Spinal cord (tissue), 10 donors: ENCODE results near the gene ARHGAP21. TPM values are rescaled to one million over a fixed set of nuclear protein-coding genes. Genes with fewer than 3 reads are reported as not detected.
"Not testable (repeated sequence)": the region's sequence is repeated elsewhere in the genome, so short reads cannot be mapped to it uniquely, and the experiment has no call there.

ENCODE experiments used
- DNase-seq, 6 donors: peaks; one replicate each; pipeline versions ENCODE4 v3.0.0 to v3.0.0-alpha.2; 2013 to 2015; ENCODE audit warnings: low spot score in 6 of 6, low read depth in 4 of 6
- H3K27ac ChIP-seq: one replicate; pipeline ENCODE4 v1.5.1; 2013; ENCODE audit warnings: low read depth, low read length, control low read depth
- H3K27me3 ChIP-seq: one replicate; pipeline ENCODE4 v1.6.1; 2013; ENCODE audit warnings: low read length; ENCODE audit not compliant: control insufficient read depth, insufficient read depth
- H3K36me3 ChIP-seq: one replicate; pipeline ENCODE4 v1.6.1; 2013; ENCODE audit warnings: low read length; ENCODE audit not compliant: control insufficient read depth, insufficient read depth
- H3K4me1 ChIP-seq: one replicate; pipeline ENCODE4 v1.6.1; 2013; ENCODE audit warnings: low read length; ENCODE audit not compliant: control insufficient read depth, insufficient read depth
- H3K4me3 ChIP-seq: one replicate; pipeline ENCODE4 v1.5.1; 2013; ENCODE audit warnings: low read depth, low read length, control low read depth
- H3K9me3 ChIP-seq: one replicate; pipeline ENCODE4 v1.6.1; 2013; ENCODE audit warnings: low read length; ENCODE audit not compliant: control insufficient read depth, insufficient read depth
- WGBS: methylation state at CpG from one replicate; pipeline ENCODE4 v1.1.5; 2013; ENCODE audit warnings: missing lambda C conversion rate; ENCODE audit not compliant: insufficient coverage; 5-methylcytosine and 5-hydroxymethylcytosine counted together
- polyA plus RNA-seq, 2 donors: library from polyadenylated mRNA; unstranded; fragments of 120-200 nt; gene quantifications; one replicate each; pipeline ENCODE4 v1.2.1, GENCODE V29; 2013; ENCODE audit not compliant: insufficient read length in 2 of 2
- total RNA-seq, 2 donors: library from RNA; depleted of rRNA in 1 of 2; stranded (reverse); fragments of 120-200 nt in 1 of 2; fragments of >200 nt in 1 of 2; gene quantifications; one replicate each; pipeline versions ENCODE4 v1.2.3 to v1.2.4, GENCODE V29; 2013 to 2014
- donor health status: healthy.

The ARHGAP21 gene
- total and polyA plus RNA-seq, 4 donors, result 134 to 161 (median 147) TPM

DNA sequence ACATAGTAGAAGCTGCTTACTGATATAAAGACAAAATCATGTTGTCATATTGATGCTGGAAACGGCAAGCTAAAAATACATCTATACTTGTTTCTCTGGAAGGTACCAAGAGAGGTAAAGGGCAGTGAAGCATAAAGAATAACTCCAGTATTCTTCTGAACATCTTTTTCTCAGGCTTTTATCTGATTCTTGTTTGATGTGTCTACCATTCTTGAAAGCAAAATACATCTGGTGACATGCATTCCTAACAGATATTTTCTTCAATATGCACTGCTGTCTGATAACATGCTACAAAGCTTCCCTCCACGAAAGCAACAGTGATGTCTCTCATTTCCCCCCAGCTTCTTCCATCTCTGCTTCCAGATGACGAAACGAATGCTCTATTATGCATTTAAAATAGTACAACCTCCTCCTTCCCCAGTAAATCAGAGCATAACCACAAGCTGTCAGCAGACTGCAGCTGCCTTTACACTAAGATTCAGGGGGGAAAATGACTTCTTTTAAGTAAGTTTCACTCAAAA is 100.8 kb downstream of the ARHGAP21 start:
- H3K4me3 ChIP-seq, result no peak overlapping the region
- no peaks in the 10 kb centered on the region for H3K27me3 ChIP-seq
- WGBS, result 20% methylated on average over 3 of the region's 4 CpGs
- no peaks in the 10 kb centered on the region for H3K36me3 ChIP-seq
- peak in 3 of 6 donors; percentile 31 to 82 (median 55) for DNase-seq
- no peaks in the 10 kb centered on the region for H3K4me1 ChIP-seq
- no peak overlapping the region for H3K27ac ChIP-seq
- no peaks in the 10 kb centered on the region for H3K9me3 ChIP-seq

DNA sequence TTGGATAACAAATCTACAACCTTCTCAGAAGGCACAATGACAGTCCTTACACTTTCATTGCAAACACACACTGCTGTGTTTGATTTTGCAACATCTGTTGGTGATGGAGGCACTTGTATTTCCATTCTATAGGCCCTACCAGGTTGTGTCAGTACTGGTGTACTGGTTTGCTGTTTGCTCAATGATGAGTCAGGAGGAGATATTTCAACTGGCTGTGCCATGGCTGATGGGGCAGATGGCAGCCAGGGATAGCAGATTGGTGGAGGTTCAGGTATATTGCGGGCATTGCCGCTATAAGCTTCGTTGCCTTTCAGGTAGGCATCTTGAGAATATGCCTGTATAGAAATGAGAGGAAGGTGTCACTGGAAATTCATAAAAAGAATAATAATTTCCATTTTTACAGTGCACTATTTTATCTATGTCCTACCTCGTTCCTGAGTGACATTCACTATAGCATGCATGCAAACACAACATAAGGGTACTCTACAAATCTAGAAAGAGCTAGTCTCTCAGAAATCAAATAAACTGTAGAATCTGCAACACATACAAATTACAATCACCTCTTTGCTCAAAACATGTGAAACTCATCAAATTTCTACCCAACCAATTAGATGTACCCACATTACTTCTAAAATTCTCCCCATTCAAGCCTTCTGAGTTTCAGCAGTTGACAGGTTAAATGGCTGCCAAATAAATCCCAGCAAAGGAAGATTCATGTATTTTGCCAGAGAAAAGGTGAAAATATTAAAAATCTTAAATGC is 102.5 kb downstream of the ARHGAP21 start:
- not testable (repeated sequence) for H3K9me3 ChIP-seq, H3K27ac ChIP-seq, H3K4me3 ChIP-seq, H3K36me3 ChIP-seq, H3K27me3 ChIP-seq, H3K4me1 ChIP-seq, DNase-seq
- 88% methylated on average over 1 of the region's 4 CpGs for WGBS

DNA sequence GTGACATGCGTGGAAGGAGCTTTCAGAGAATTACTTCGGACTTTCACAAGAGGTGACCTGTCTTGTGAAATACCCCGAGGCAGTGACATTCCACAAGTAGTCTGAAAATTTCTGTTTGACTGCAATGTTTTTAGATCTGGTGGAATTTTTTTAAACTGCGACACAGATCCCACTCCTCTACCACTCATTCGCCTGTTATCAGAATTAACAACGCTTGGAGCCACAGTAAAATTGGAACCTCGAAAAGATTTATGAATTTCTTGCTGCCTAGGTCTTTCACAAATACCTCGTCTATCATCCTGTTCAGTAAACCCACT is 103.7 kb downstream of the ARHGAP21 start:
- WGBS, result no CpG with 5 or more reads among the region's 8 CpGs
- not testable (repeated sequence) for DNase-seq, H3K27ac ChIP-seq, H3K36me3 ChIP-seq, H3K27me3 ChIP-seq, H3K9me3 ChIP-seq, H3K4me3 ChIP-seq, H3K4me1 ChIP-seq

DNA sequence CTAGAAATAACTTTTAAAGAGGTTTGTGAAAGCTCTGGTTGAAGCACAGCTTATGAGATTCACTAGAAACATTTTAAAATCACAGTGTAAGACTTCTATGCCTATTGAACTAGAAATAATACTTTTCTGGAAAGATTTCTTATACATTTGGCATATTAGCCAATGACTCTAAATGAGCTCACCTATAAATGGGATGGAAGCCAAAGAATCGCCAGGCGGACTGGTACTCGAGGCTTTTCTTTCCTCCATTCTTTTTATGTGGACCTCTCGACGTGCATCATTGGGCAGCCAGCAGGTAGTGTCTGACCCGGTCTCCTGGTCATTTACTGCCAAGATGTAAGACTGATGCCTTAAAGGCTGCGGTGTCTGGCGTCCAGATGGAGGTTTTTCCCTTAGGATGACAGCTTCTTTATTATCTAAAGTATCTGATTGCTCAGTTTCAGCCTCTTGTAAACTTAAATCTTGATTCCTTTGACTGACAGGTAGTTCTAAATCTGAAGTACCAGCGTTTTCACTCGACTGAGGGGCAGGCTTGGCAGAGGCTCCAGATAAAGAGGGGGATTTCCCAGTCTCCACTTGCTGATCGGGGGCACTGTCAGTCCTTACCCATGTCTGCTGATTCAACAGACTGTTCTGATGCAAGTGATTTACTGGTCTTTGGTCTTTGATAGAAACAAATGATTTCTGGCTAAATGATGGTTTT is 104.2 kb downstream of the ARHGAP21 start:
- H3K4me1 ChIP-seq, DNase-seq, H3K36me3 ChIP-seq, H3K9me3 ChIP-seq, H3K4me3 ChIP-seq, H3K27me3 ChIP-seq, H3K27ac ChIP-seq: not testable (repeated sequence)
- WGBS, result 68% methylated on average over 4 of the region's 11 CpGs

DNA sequence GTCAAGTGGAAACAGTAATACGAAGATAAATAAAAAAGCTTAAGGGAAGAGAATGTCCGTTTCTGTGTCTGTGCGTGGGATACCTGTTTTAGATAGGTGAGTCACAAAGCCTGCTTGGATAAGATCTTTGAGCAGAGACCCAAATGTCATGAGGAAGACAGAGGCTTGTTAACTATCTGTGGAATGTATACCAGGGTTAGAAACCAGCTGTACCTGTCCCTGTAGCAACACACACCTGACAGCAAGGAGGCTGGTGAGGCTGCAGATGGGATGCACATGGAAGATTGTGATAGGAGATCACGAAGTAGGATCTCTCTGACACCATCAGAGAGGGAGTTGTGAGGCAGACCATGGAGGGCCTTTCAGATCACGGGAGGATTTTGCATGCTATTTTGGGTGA is 105.3 kb downstream of the ARHGAP21 start:
- 90% methylated on average over 4 of the region's 5 CpGs for WGBS
- Histone ChIP-seq H3K27ac (no peak overlapping the region), H3K4me3 (no peak overlapping the region), H3K36me3 (peaks cover 6% of the 10 kb centered on the region), H3K27me3 (no peaks in the 10 kb centered on the region), H3K9me3 (no peaks in the 10 kb centered on the region), H3K4me1 (no peaks in the 10 kb centered on the region)
- no peak for DNase-seq

DNA sequence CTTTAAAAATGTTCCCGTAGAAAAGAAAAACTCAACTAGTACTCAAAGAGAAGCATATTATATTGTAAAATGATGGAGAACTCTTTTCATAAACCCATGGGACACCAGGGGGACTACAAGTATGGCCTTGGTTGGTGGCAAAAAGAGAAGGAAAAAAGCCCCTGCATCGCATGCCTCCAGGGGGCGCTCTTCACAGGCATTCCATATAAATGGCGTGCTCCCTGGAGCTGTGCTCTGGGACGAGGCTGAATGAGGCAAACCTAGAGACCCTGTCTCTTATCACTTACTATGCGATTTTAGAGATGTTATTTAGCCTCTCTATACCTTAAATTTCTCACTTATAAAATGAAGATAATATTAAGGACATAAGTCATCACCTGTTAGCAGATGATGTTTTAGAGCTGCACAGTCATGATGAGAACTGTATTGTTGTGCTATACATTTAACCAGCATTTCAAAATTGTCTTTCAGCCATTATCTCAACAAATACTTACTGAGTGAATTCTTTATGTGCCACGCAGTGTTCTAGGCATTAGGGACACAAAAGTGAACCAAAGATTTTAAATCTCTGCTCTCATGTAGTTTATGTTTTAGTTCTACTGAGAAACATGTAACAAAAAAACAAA is 105.8 kb downstream of the ARHGAP21 start:
- H3K4me3 ChIP-seq, result no peak overlapping the region
- no peak overlapping the region for H3K27ac ChIP-seq
- H3K27me3 ChIP-seq, result no peaks in the 10 kb centered on the region
- no CpG with 5 or more reads among the region's 7 CpGs for WGBS
- no peaks in the 10 kb centered on the region for H3K4me1 ChIP-seq
- no peaks in the 10 kb centered on the region for H3K9me3 ChIP-seq
- peak in 2 of 6 donors; percentile 26 to 46 for DNase-seq
- peaks cover 6% of the 10 kb centered on the region for H3K36me3 ChIP-seq

DNA sequence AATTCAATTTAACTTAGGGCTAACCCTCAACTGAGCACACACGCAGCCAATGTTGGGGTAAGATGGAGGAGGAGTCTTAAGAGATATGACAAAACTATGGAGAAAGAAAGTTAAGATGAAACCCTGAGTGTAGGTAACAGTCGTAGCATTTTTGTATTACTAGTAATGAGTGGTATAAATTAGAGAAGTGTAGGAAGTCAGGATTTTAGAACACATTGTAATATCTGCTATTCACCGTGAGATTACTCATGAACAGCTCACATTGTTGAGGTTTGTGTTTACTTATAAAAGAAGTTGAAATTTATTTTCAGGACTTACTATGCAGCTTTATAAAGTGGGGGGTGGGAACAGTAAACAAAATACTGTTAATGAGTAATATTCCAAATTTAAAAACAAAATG is 107.2 kb downstream of the ARHGAP21 start:
- Histone ChIP-seq H3K27ac (no peak overlapping the region), H3K4me1 (no peaks in the 10 kb centered on the region), H3K9me3 (no peaks in the 10 kb centered on the region), H3K4me3 (no peak overlapping the region), H3K36me3 (peaks cover 8% of the 10 kb centered on the region), H3K27me3 (no peaks in the 10 kb centered on the region)
- no peak for DNase-seq
- WGBS, result no CpG with 5 or more reads among the region's 3 CpGs

DNA sequence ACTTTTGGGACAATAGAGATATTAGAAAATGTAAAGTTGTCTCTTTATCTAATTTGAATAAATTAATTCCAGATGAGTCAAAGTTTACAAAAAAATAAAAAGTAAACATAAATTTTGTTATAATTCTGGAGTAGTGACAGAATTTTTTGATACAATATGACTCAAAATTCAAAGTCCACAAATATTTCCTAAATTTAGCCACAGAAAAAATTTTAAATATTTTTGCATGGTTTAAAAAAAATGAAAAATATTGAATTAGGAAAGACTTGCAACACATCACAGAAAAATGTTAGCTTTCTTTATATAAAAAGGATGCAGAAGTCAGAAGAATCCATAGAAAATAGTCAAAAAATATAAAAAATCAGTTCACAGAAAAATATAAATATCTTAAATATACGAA is 117.7 kb downstream of the ARHGAP21 start:
- Histone ChIP-seq H3K27ac (no peak overlapping the region), H3K9me3 (no peaks in the 10 kb centered on the region), H3K27me3 (no peaks in the 10 kb centered on the region), H3K36me3 (peaks cover 8% of the 10 kb centered on the region), H3K4me3 (no peak overlapping the region), H3K4me1 (no peaks in the 10 kb centered on the region)
- no CpG with 5 or more reads among the region's 1 CpG for WGBS
- no peak for DNase-seq

DNA sequence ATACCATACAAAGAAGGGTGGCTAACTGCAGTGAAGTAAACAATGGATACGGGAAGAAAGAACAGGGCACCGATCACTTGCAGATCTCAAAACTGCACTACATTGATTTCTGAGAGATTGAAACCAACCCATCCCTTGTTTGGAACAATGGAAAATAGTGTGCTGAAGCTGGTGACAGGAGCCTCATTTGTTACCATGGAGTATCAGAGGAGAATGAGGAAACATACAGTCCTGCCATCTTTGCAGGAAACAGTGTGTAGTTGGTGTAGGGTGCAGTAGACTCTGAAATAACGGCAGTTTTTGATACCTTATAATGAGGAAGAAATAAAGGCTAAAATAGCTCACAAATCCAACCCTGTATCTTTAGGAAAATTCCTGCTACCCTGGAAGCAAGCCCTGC is 118.5 kb downstream of the ARHGAP21 start:
- no CpG with 5 or more reads among the region's 3 CpGs for WGBS

More for the DNA sequence above, 118.5 kb downstream of the ARHGAP21 start:
- Histone ChIP-seq H3K27me3 (no peaks in the 10 kb centered on the region), H3K27ac (no peak overlapping the region), H3K4me1 (no peaks in the 10 kb centered on the region), H3K9me3 (no peaks in the 10 kb centered on the region), H3K4me3 (no peak overlapping the region), H3K36me3 (peaks cover 6% of the 10 kb centered on the region)
- no peak for DNase-seq
